CD4-positive, alpha-beta T cell (primary cell): ENCODE measurements around the gene SIX3. TPM values are rescaled to one million over a fixed set of nuclear protein-coding genes. Genes with fewer than 3 reads are reported as not detected.

Experiments used
- ATAC-seq: fragments of 200-7000 bp; cut with Tn5 transposase; one replicate; pipeline ENCODE4 v1.10.0; 2022; ENCODE audit warnings: mild to moderate bottlenecking; ENCODE audit not compliant: poor library complexity
- CTCF ChIA-PET: fragments of 350-600 bp; sonication (Branson Sonifier 250); formaldehyde crosslinking; loops from one replicate; lab custom pipeline; 2021; ENCODE audit warnings: antibody characterized with exemption, inconsistent platforms; lab: Charles Lee
- POLR2A ChIA-PET: fragments of 350-600 bp; sonication (Branson Sonifier 250); formaldehyde crosslinking; loops from one replicate; lab custom pipeline; 2021; ENCODE audit warnings: antibody characterized with exemption, inconsistent platforms; lab: Charles Lee
- DNase-seq, 14 experiments: peaks; one replicate each; pipeline ENCODE4 v3.0.0-alpha.2; 2013 to 2020; ENCODE audit warnings: mixed read lengths in 2 of 14
- H3K27ac ChIP-seq, 2 donors: one replicate each; pipeline versions ENCODE4 v1.5.1 to v1.7.0; 2013; ENCODE audit warnings: low read length in 2 of 2, low read depth in 1 of 2, mild to moderate bottlenecking in 1 of 2
- H3K27me3 ChIP-seq, 2 experiments: 1 replicate in 1 of 2; 2 replicates in 1 of 2; pipeline versions ENCODE4 v1.6.1 to v1.7.0; 2013; ENCODE audit warnings: low read length in 2 of 2, control low read depth in 1 of 2, mild to moderate bottlenecking in 1 of 2, moderate library complexity in 1 of 2; ENCODE audit not compliant: insufficient read depth in 2 of 2, control insufficient read depth in 1 of 2
- H3K36me3 ChIP-seq: one replicate; pipeline ENCODE4 v1.6.1; 2013; ENCODE audit warnings: low read length, control low read depth; ENCODE audit not compliant: insufficient read depth
- H3K4me1 ChIP-seq: one replicate; pipeline ENCODE4 v1.6.1; 2013; ENCODE audit warnings: low read length, control low read depth; ENCODE audit not compliant: insufficient read depth
- H3K4me3 ChIP-seq: one replicate; pipeline ENCODE4 v1.5.1; 2013; ENCODE audit warnings: mild to moderate bottlenecking, low read length, moderate library complexity
- H3K9me3 ChIP-seq, 2 experiments: 1 replicate in 1 of 2; 2 replicates in 1 of 2; pipeline versions ENCODE4 v1.6.1 to v1.7.0; 2013; ENCODE audit warnings: low read length in 2 of 2, mild to moderate bottlenecking in 2 of 2, control low read depth in 1 of 2, moderate library complexity in 1 of 2; ENCODE audit not compliant: control insufficient read depth in 1 of 2, insufficient read depth in 1 of 2
- H3K27ac Mint-ChIP-seq: one replicate; pipeline ENCODE4 v1.8.0; 2020; ENCODE audit warnings: mixed read lengths
- H3K27me3 Mint-ChIP-seq: one replicate; pipeline ENCODE4 v1.8.0; 2021; ENCODE audit warnings: mixed read lengths
- H3K36me3 Mint-ChIP-seq: one replicate; pipeline ENCODE4 v1.8.0; 2021; ENCODE audit warnings: low read depth, mixed read lengths
- H3K4me1 Mint-ChIP-seq: one replicate; pipeline ENCODE4 v1.8.0; 2021; ENCODE audit warnings: low read depth, mixed read lengths
- H3K4me3 Mint-ChIP-seq: one replicate; pipeline ENCODE4 v1.8.0; 2020; ENCODE audit warnings: mild to moderate bottlenecking, mixed read lengths
- H3K9me3 Mint-ChIP-seq: one replicate; pipeline ENCODE4 v1.8.0; 2020; ENCODE audit warnings: mixed read lengths
- intact Hi-C, 2 experiments: fragments of 100-400 bp; cut with DNase I in 1 of 2; cut with micrococcal nuclease in 1 of 2; formaldehyde crosslinking; loops; one replicate each; pipeline versions ENCODE4 v1.15.1 to v1.9.0; 2023 to 2025; cut with DNase I, micrococcal nuclease
- total RNA-seq, 174 experiments: library from RNA in 2 of 174; stranded (reverse) in 2 of 174; gene quantifications; one replicate each; pipeline ENCODE4 v1.2.3 and lab custom pipeline; 2021 to 2026
- TF ChIP-seq, protein P1 (sequence below): fragments of 200-600 bp; IDR thresholded peaks from one replicate; pipeline ENCODE4 v1.8.0; 2022; ENCODE audit warnings: antibody characterized with exemption, mild to moderate bottlenecking

The SIX3 gene
- total RNA-seq, 2 experiments from 2014 or later, result not detected

DNA sequence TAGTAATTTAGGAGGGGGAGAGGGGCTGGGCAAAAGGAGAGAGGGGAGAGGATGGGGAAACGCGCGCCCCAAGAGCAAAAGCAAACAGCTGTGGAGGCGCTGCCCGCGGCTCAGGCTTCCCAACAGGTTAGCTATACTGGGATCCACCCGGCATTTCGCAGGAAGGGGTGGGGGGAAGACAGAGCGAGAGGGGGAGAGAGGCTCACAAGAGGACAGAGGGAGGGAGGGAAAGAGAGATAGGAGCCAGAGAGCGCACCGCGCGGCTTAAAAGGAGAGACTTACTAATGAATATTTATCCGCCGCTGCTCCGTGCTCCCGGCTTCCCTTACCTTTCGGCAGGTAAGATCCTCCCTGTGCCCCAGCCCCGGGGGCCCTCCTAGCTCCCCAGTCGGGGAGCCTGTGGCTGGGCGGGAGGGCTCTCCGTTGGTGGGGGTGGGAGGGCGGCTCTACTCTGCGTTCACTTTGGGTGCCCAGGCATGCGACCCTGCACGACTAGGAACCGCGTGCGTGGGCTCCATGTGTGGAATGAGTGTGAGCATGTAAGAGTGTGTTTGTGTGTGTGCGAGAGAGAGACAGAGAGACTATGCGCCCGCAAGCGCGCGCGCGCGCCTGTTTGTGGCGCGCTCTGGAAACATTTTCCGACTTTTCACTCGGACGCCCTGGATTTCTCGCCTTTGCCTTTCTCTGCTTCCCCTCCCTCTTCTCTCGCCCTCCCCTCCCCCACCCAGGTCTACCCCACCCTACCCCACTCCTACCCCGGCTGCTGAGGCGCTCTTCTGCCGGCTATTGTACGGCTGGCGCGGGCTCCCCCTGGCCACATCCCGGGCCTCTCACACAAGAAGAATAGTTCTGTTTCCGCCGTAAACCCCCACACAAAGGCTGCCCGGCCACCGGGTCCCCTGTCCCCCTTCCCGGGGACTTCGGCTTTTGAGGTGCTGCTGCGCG, 7.2 kb upstream of the SIX3 start:
- Mint-ChIP-seq H3K4me3 (no peak overlapping the region), H3K27ac (no peak overlapping the region)

DNA sequence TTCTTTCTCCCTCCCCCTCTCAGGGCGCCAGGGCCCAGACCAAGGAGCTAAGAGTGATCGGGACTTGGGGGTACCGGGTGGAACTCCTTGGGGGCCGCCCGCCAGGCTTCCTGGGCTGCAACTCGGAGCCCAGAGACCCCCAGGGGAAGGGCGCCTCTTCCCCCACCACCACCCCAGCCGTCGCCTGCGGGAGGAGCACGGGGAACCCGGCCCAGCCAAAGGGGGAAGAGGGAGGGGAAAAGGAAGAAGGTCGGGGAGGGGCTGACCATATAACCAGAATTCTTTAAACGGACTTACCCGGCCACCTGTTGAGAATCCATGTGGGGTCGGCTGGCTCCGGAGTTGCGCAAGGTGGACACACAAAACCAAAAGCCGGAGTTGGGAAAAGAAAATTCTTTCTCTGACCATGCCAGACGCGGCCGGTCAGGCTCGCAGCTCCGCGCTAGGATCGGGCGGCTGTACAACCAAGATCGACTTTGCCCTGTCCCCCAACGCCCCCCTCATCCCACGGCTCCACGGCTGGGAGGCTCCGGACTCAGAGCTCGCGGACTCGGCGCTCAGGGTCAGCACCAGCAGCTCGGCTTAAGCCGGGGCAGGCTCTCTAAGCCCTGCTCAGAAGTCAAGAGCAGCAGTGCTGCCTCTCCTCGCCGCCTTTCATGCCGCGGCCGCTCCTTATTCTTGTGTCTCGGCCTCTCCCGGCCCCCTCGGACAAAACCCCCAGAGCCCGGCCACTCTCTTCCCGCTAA, 6.3 kb upstream of the SIX3 start:
- H3K9me3 Mint-ChIP-seq, result no peaks in the 10 kb centered on the region
- H3K27ac Mint-ChIP-seq, result no peak overlapping the region
- H3K4me1 Mint-ChIP-seq, result peaks cover 30% of the 10 kb centered on the region
- Histone ChIP-seq H3K27me3 (peaks cover 71 to 94% of the 10 kb centered on the region in 2 experiments), H3K4me1 (peaks cover 38% of the 10 kb centered on the region), H3K4me3 (no peak overlapping the region), H3K9me3 (peaks cover 0 to 41% of the 10 kb centered on the region in 2 experiments), H3K27ac (no peak overlapping the region), H3K36me3 (no peaks in the 10 kb centered on the region)
- POLR2A ChIA-PET, result no interaction called here
- no peak overlapping the region for H3K4me3 Mint-ChIP-seq
- intact Hi-C loops, result no loop called here
- H3K27me3 Mint-ChIP-seq, result peaks cover 69% of the 10 kb centered on the region
- peak in 1 of 14 experiments; percentile 27 for DNase-seq
- CTCF ChIA-PET, result no interaction called here
- H3K36me3 Mint-ChIP-seq, result no peaks in the 10 kb centered on the region
- TF ChIP-seq, protein P1, sequence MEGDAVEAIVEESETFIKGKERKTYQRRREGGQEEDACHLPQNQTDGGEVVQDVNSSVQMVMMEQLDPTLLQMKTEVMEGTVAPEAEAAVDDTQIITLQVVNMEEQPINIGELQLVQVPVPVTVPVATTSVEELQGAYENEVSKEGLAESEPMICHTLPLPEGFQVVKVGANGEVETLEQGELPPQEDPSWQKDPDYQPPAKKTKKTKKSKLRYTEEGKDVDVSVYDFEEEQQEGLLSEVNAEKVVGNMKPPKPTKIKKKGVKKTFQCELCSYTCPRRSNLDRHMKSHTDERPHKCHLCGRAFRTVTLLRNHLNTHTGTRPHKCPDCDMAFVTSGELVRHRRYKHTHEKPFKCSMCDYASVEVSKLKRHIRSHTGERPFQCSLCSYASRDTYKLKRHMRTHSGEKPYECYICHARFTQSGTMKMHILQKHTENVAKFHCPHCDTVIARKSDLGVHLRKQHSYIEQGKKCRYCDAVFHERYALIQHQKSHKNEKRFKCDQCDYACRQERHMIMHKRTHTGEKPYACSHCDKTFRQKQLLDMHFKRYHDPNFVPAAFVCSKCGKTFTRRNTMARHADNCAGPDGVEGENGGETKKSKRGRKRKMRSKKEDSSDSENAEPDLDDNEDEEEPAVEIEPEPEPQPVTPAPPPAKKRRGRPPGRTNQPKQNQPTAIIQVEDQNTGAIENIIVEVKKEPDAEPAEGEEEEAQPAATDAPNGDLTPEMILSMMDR, result no peak
- ATAC-seq, result no peak

More for the DNA sequence above, 7.2 kb upstream of the SIX3 start:
- no peak overlapping the region for H3K27ac ChIP-seq
- peaks cover 44% of the 10 kb centered on the region for H3K4me1 ChIP-seq
- DNase-seq (no peak), ATAC-seq (no peak)
- CTCF ChIA-PET, result no interaction called here
- Mint-ChIP-seq H3K9me3 (no peaks in the 10 kb centered on the region), H3K36me3 (no peaks in the 10 kb centered on the region), H3K27me3 (peaks cover 67% of the 10 kb centered on the region), H3K4me1 (peaks cover 27% of the 10 kb centered on the region)
- no peaks in the 10 kb centered on the region for H3K36me3 ChIP-seq
- POLR2A ChIA-PET, result no interaction called here
- peaks cover 0 to 43% of the 10 kb centered on the region in 2 experiments for H3K9me3 ChIP-seq
- intact Hi-C loops, result no loop called here
- H3K27me3 ChIP-seq, result peaks cover 67 to 92% of the 10 kb centered on the region in 2 experiments
- no peak overlapping the region for H3K4me3 ChIP-seq
- TF ChIP-seq, protein P1, result no peak

DNA sequence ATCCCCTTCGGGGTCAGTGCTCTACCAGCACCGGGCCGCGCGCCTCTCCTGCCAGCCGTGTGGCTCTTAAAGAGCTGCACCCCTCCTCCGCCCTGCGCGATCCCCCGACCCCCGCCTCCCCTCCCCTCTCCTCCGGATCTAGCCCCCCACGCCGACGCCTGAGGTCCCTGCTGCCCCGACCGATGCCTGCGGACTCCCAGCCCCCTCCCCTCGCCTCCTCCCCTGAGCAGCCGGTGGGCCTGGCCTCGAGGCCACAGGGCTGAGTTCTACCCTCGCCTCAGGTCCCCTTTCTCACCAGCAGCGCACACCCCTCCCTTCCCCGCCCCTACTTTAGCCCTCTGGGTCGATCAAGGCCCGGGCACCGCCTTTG, 5.8 kb upstream of the SIX3 start:
- no peak overlapping the region for H3K27ac Mint-ChIP-seq
- ChIA-PET CTCF (no interaction called here), POLR2A (no interaction called here)
- DNase-seq (no peak), ATAC-seq (no peak)
- Histone ChIP-seq H3K36me3 (no peaks in the 10 kb centered on the region), H3K4me3 (no peak overlapping the region), H3K27ac (no peak overlapping the region), H3K4me1 (peaks cover 38% of the 10 kb centered on the region), H3K27me3 (peaks cover 73 to 94% of the 10 kb centered on the region in 2 experiments), H3K9me3 (peaks cover 0 to 41% of the 10 kb centered on the region in 2 experiments)
- peaks cover 26% of the 10 kb centered on the region for H3K4me1 Mint-ChIP-seq
- TF ChIP-seq, protein P1, result no peak
- intact Hi-C loops, result no loop called here
- H3K36me3 Mint-ChIP-seq, result no peaks in the 10 kb centered on the region
- H3K9me3 Mint-ChIP-seq, result no peaks in the 10 kb centered on the region
- peaks cover 69% of the 10 kb centered on the region for H3K27me3 Mint-ChIP-seq
- no peak overlapping the region for H3K4me3 Mint-ChIP-seq
